Stimulated activated CD4-positive, alpha-beta T cell treated with anti-CD3 and anti-CD28 coated beads, Interleukin-2, amount 100 ng/mL, for 24 hours (primary cell): Measurements from ENCODE around the gene CRIP1.

ENCODE experiments used
- DNase-seq, 2 donors: peaks; one replicate each; pipeline ENCODE4 v3.0.0-alpha.2; 2020

Gene CRIP1

GRCh38 chr14:105519946-105520698, 33.4 kb downstream of the CRIP1 start:
- no peak for DNase-seq

GRCh38 chr14:105525326-105525725, 38.6 kb downstream of the CRIP1 start:
- DNase-seq: no peak

GRCh38 chr14:105525861-105526775, 39.4 kb downstream of the CRIP1 start, which contains the start of gene TMEM121:
TMEM121 (plus strand) TSS chr14:105526583; CDS start chr14:105528835, 2,252 bp downstream.
- peak; percentile 36 to 63 for DNase-seq

GRCh38 chr14:105526776-105527380, 40.2 kb downstream of the CRIP1 start:
- DNase-seq: no peak

- no peak for DNase-seq
Observed at GRCh38 chr14:105527381-105527825, 40.7 kb downstream of the CRIP1 start.

- DNase-seq: peak; percentile 84 to 87
Observed at GRCh38 chr14:105527826-105528585, 41.3 kb downstream of the CRIP1 start.

- peak; percentile 60 to 72 for DNase-seq
Observed at GRCh38 chr14:105528586-105529318, 42.1 kb downstream of the CRIP1 start.

GRCh38 chr14:105529319-105529568, 42.6 kb downstream of the CRIP1 start:
- no peak for DNase-seq

- peak; percentile 58 to 61 for DNase-seq
Observed at GRCh38 chr14:105529569-105530284, 43.0 kb downstream of the CRIP1 start.

- DNase-seq: no peak
Observed at GRCh38 chr14:105530285-105531087, 43.8 kb downstream of the CRIP1 start.

GRCh38 chr14:105531088-105531893, 44.6 kb downstream of the CRIP1 start:
- no peak for DNase-seq

- DNase-seq: no peak
Observed at GRCh38 chr14:105531894-105532623, 45.4 kb downstream of the CRIP1 start.

GRCh38 chr14:105532735-105533141, 46.1 kb downstream of the CRIP1 start:
- peak in 1 of 2 donors; percentile 32 for DNase-seq

GRCh38 chr14:105533391-105533790, 46.7 kb downstream of the CRIP1 start:
- DNase-seq: no peak

- no peak for DNase-seq
Observed at GRCh38 chr14:105533811-105534498, 47.3 kb downstream of the CRIP1 start.

- DNase-seq: no peak
Observed at GRCh38 chr14:105534586-105534985, 47.9 kb downstream of the CRIP1 start.

GRCh38 chr14:105536051-105536450, 49.4 kb downstream of the CRIP1 start:
- no peak for DNase-seq
